ENCODE results near the gene CR1.
"Not testable (repeated sequence)": the region's sequence is repeated elsewhere in the genome, so short reads cannot be mapped to it uniquely, and the experiment has no call there.

CR1 gene

DNA sequence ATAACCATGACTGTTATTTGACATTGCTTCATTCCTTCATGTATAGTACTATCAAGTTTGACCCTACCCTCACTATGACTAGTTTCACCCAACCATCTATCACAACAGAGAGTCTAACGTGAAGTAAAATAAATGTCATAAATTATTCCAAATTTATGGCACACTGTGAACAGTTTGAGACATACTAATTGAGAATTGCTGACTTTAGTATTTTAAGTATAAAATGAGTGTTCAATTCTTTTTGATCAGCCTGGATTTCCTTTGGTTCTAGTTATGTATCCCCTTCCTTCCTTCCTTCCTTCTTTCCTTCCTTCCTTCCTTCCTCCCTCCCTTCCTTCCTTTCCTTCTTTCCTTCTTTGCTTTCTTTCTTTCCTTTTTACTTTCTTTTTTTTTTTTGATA, 14.5 kb downstream of the CR1 start:
- TF ChIP-seq, protein P1, sequence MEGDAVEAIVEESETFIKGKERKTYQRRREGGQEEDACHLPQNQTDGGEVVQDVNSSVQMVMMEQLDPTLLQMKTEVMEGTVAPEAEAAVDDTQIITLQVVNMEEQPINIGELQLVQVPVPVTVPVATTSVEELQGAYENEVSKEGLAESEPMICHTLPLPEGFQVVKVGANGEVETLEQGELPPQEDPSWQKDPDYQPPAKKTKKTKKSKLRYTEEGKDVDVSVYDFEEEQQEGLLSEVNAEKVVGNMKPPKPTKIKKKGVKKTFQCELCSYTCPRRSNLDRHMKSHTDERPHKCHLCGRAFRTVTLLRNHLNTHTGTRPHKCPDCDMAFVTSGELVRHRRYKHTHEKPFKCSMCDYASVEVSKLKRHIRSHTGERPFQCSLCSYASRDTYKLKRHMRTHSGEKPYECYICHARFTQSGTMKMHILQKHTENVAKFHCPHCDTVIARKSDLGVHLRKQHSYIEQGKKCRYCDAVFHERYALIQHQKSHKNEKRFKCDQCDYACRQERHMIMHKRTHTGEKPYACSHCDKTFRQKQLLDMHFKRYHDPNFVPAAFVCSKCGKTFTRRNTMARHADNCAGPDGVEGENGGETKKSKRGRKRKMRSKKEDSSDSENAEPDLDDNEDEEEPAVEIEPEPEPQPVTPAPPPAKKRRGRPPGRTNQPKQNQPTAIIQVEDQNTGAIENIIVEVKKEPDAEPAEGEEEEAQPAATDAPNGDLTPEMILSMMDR (IDR thresholded peaks at IDR 0.05; ENCODE audit: insufficient read depth, low read length, missing control alignments): no peak
- no peak overlapping the region for H3K4me3 ChIP-seq (ENCODE audit: low read depth, low read length)
- DNase-seq (ENCODE audit: low read depth, low spot score): no peak
- CTCF ChIA-PET: interaction anchor here (1.4 kb wide), 1 partner anchor 11 kb away, joined by 5 read pairs; no protein-coding TSS in a partner anchor
- POLR2A ChIA-PET: no interaction called here

DNA sequence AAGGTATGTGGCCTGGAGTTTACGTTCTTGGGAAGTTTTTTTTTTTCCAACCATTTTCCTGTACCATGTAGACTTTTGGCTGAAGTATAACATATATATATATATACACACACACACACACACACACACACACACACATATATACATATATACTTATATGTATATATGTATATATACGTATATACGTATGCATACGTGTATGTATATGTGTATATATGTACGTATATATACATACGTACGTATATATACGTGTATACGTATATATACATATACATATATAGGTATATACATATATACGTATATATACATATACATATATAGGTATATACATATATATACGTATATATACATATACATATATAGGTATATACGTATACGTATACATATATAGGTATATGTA, 18.9 kb downstream of the CR1 start:
- POLR2A ChIA-PET: no interaction called here
- TF ChIP-seq, protein P1 (IDR thresholded peaks at IDR 0.05; ENCODE audit: insufficient read depth, low read length, missing control alignments): no peak
- H3K4me3 ChIP-seq (ENCODE audit: low read depth, low read length): no peak overlapping the region
- CTCF ChIA-PET: no interaction called here
- DNase-seq (ENCODE audit: low read depth, low spot score): no peak

DNA sequence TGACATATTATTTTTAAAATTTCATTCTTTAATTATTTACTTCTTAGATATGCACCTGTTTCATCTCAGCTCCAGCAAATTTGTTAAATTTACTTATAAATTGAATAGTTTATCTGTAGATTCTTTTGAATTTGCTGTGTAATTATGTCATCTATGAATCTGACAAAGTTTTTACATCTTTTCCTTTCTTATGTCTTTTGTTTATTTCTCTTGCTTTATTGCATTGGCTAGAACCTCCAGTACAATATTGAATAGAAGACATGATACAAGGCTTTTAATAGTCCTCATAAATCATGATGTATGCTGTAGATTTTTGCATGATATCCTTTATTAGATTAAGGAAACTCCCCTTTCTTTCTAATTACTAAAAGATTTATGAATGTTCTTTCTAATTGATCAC, 20.8 kb downstream of the CR1 start:
- CTCF ChIA-PET: interaction anchor here (1.4 kb wide), 1 partner anchor 17 kb away, joined by 3 read pairs; no protein-coding TSS in a partner anchor
- POLR2A ChIA-PET: no interaction called here
- no peak overlapping the region for H3K4me3 ChIP-seq (ENCODE audit: low read depth, low read length)
- TF ChIP-seq, protein P1 (IDR thresholded peaks at IDR 0.05; ENCODE audit: insufficient read depth, low read length, missing control alignments): no peak
- DNase-seq (ENCODE audit: low read depth, low spot score): no peak

DNA sequence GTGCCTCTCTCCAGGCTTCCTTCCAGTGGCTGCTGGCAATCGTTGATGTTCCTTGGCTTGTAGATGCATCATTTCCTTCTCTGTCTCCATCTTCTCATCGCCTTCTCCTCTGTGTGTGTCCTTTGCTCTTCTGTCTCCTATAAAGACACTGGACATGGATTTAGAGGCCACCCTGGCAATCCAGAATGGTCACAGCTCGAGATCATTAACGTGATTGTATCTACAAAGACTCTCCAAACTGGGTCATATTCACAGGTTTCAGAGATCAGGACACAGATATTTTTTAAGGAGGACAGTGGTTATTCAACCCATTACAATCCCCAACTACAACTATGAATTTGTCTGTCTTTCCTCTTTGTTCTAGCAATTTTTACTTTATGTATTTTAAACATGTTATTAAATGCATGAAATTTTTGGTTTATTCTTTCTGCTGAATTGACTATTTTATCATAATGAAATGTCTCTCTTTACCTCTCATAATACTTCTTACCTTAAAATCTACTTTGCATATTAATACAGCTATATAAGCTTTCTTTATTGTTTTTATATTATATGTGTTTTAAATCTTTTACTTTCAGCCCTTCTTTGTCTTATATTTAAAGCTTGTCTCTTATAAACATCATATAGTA, 22.8 kb downstream of the CR1 start:
- ChIA-PET POLR2A (no interaction called here), CTCF (interaction anchor here (0.5 to 0.6 kb wide), 2 partner anchors 425 to 483 kb away, joined by 3 read pairs; no protein-coding TSS in a partner anchor)
- no peak overlapping the region for H3K4me3 ChIP-seq (ENCODE audit: low read depth, low read length)
- TF ChIP-seq, protein P1 (IDR thresholded peaks at IDR 0.05; ENCODE audit: insufficient read depth, low read length, missing control alignments): no peak
- DNase-seq (ENCODE audit: low read depth, low spot score): no peak

DNA sequence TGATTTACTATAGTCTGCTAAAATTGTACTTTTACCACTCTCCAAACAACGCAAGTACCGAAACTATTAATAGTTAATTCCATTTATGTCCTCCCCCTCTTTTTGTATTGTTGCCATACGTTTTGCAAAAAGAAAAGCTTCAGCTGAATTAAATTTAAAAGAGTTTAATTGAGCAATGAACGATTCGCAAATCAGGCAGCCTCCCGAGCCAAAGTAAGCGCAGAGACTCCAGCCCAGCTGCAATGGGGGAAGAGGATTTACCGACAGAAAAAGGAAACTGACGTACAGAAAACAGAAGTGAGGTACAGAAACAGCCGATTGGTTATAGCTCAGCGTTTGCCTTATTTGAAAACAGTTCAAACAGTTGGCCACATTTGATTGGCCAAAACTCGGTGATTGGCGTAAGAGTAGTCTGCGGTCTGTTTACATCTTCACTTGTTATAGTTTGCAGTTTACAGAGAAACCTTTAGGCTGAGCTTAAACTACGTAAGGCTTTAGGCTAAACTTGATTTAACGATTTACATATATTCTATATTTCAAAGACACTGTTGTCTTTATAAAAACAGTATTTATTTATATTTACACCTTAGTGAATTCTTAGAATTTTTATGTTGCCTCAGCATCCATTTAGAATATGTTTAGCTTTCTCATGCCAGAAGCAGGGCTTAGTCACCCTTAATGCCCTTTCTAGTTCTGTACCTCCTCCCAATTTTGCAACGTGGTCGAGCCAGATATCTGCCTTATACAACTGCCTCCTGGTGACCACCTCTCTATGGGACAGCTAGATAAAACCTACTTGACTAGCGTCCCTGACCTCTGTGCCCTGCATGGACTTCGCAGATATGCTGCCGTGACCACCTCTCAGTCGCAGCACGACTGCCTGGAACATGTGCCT, 23.8 kb downstream of the CR1 start:
- DNase-seq (ENCODE audit: low read depth, low spot score): no peak
- POLR2A ChIA-PET: no interaction called here
- TF ChIP-seq, protein P1 (IDR thresholded peaks at IDR 0.05; ENCODE audit: insufficient read depth, low read length, missing control alignments): no peak
- CTCF ChIA-PET: interaction anchor here (0.7 kb wide), 1 partner anchor 436 kb away, joined by 3 read pairs; no protein-coding TSS in a partner anchor
- H3K4me3 ChIP-seq (ENCODE audit: low read depth, low read length): no peak overlapping the region

DNA sequence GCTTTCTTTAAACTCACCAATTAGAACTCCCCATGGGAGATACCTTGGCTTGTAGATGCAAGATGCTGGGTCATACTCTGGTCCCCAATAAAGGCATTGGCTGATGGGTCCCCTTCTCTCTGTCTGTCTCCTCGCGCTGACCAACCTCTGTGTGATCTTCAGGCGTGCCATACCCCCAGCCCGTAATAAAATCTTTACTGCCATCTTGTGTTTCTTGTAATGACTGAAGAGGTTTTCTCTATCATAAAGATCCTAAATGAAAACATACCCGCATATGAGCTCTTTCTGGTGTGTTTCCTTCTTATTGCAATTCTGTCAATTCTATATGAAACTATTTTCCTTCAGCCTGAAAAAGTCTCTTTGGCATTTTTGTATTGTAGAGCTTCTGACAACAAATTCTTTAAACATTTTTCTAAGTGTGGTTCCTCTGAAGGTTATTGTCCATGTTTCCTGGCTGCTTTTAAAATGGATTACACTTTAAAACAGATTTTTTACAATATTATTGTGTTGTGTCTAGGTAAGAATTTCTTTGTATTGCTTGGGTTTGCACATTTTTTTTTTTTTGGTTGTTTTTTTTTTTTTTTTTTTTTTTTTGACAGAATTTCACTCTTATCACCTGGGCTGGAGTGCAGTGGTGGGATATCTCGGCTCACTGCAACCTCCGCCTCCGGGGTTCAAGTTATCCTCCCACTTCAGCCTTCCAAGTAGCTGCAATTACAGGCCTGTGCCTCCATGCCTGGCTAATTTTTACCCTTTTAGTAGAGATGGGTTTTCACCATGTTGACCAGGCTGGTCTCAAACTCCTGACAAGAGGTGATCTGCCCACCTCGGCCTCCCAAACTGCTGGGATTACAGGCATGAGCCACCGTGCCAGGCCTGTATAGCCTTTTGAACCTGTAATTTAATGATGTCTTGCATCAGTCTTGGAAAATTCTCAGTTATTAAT, 24.7 kb downstream of the CR1 start:
- H3K4me3 ChIP-seq (ENCODE audit: low read depth, low read length); CTCF ChIA-PET; POLR2A ChIA-PET; DNase-seq (ENCODE audit: low read depth, low spot score): not testable (repeated sequence)

DNA sequence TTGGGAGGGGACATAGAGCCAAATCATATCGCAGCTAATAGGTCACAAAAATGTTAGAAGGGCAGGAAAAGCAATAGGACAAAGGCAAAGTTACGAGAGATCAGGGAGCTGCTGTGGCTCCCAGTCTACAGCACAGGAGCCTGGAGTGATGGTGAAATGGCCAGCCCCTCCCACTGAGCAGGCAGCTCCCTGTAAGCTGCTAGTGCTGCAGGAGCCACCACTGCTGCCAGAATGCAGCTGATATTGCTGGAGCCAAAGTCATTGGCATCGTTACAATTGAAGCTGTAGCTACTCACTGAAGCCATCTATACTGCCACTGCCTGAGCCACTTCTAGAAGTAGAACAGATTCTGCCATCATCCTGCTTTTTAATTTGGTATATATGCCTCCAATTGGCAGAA, 29.3 kb downstream of the CR1 start:
- CTCF ChIA-PET: not testable (repeated sequence)
- POLR2A ChIA-PET: interaction anchor here (0.6 kb wide), 1 partner anchor 88 kb away, joined by 3 read pairs; no protein-coding TSS in a partner anchor

DNA sequence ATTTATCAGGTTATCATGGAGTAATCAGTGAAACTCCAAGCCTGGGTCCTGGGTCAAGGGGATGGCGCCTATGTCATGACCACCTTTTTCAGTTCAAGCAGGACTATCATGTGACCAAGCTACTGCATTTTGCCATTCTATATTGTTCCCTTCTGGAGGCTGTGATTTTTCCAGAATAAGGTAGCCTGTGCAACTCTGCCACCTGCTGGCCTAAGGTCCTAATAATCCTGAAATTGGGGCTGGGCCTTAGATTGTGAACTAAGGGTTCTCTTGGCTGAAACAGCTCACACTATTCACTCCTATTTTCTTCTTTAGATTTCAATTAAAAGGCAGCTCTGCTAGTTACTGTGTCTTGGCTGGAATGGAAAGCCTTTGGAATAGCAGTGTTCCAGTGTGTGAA, 32.4 kb downstream of the CR1 start:
- H3K4me3 ChIP-seq (ENCODE audit: low read depth, low read length); CTCF ChIA-PET; DNase-seq (ENCODE audit: low read depth, low spot score); POLR2A ChIA-PET: not testable (repeated sequence)

More for the DNA sequence above, 29.3 kb downstream of the CR1 start:
- not testable (repeated sequence) for H3K4me3 ChIP-seq (ENCODE audit: low read depth, low read length); DNase-seq (ENCODE audit: low read depth, low spot score)

DNA sequence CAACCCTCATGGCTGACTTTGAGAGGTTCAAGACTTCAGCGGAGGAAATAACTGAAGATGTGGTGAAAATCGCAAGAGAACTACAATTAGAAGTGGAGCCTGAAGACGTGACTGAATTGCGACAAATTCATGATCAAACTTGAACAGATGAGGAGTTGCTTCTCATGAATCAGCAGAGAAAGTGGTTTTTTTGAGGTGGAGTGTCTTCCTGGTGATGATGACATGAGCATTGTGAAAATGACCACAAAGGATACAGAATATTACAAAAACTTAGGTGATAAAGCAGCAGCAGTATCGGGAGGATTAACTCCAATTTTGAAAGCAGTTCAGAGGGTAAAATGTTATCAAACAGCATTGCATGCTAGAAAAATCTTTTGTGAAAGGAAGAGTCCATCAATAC, 40.3 kb downstream of the CR1 start:
- POLR2A ChIA-PET; DNase-seq (ENCODE audit: low read depth, low spot score); CTCF ChIA-PET; H3K4me3 ChIP-seq (ENCODE audit: low read depth, low read length): not testable (repeated sequence)
